ENCODE data around the gene GFPT2. TPM values are rescaled to one million over a fixed set of nuclear protein-coding genes. Genes with fewer than 3 reads are reported as not detected.

The GFPT2 gene
- total and polyA plus RNA-seq, 9 donors, result 18.5 to 135 (median 41.5) TPM

- Histone ChIP-seq H3K9me3 (no peaks in the 10 kb centered on the region), H3K27me3 (no peaks in the 10 kb centered on the region), H3K27ac (no peak overlapping the region), H3K36me3 (no peaks in the 10 kb centered on the region), H3K4me1 (ENCODE audit: insufficient read depth) (no peaks in the 10 kb centered on the region), H3K4me3 (peak overlapping the region; percentile 62)
- no peak for DNase-seq
- WGBS, 3 donors, result 8 to 14% (median 8%) methylated on average over 13 of the region's 13 CpGs
- no peak for TF ChIP-seq EP300 (IDR thresholded peaks at IDR 0.05)
- TF ChIP-seq, protein P1, sequence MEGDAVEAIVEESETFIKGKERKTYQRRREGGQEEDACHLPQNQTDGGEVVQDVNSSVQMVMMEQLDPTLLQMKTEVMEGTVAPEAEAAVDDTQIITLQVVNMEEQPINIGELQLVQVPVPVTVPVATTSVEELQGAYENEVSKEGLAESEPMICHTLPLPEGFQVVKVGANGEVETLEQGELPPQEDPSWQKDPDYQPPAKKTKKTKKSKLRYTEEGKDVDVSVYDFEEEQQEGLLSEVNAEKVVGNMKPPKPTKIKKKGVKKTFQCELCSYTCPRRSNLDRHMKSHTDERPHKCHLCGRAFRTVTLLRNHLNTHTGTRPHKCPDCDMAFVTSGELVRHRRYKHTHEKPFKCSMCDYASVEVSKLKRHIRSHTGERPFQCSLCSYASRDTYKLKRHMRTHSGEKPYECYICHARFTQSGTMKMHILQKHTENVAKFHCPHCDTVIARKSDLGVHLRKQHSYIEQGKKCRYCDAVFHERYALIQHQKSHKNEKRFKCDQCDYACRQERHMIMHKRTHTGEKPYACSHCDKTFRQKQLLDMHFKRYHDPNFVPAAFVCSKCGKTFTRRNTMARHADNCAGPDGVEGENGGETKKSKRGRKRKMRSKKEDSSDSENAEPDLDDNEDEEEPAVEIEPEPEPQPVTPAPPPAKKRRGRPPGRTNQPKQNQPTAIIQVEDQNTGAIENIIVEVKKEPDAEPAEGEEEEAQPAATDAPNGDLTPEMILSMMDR (IDR thresholded peaks at IDR 0.05), result no peak
- TF ChIP-seq POLR2A (IDR thresholded peaks at IDR 0.05), result no peak
- intact Hi-C loops (cut with DNase I), result loop anchor here in 3 of 4 donors (5.0 to 10.0 kb wide), 4 partner anchors 37 to 182 kb away; partner anchors contain the start of gene GFPT2 (in 1 of the 3)
Observed at GRCh38 chr5:180290568-180291233, 62.4 kb downstream of the GFPT2 start.

DNA sequence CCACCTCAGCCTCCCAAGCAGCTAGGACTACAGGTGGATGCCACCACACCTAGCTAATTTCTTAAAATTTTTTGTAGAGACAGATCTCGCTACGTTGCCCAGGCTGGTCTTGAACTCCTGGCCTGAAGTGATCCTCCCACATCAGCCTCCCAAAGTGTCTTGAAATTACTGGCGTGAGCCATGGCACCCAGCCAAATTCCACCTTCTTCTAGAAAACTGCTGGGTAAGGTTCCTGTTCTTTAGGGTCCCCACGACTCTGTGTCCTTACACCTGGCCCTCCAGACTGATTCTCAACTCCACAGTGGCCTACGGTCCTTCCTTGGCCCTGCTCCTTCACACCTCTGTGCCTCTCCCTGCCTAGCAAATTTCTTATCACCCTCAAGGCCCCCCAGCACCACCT lies 63.2 kb downstream of the GFPT2 start:
- TF ChIP-seq, protein P1 (IDR thresholded peaks at IDR 0.05), result no peak
- no peak for TF ChIP-seq EP300 (IDR thresholded peaks at IDR 0.05)
- TF ChIP-seq POLR2A (IDR thresholded peaks at IDR 0.05), result no peak
- Histone ChIP-seq H3K4me3 (no peak overlapping the region), H3K36me3 (no peaks in the 10 kb centered on the region), H3K27me3 (no peaks in the 10 kb centered on the region), H3K27ac (no peak overlapping the region), H3K9me3 (no peaks in the 10 kb centered on the region), H3K4me1 (ENCODE audit: insufficient read depth) (no peaks in the 10 kb centered on the region)
- WGBS, 3 donors, result 82 to 88% (median 83%) methylated on average over 5 of the region's 5 CpGs
- intact Hi-C loops (cut with DNase I), result loop anchor here in 3 of 4 donors (5.0 to 10.0 kb wide), 4 partner anchors 37 to 182 kb away; partner anchors contain the start of gene GFPT2 (in 1 of the 3)
- no peak for DNase-seq

DNA sequence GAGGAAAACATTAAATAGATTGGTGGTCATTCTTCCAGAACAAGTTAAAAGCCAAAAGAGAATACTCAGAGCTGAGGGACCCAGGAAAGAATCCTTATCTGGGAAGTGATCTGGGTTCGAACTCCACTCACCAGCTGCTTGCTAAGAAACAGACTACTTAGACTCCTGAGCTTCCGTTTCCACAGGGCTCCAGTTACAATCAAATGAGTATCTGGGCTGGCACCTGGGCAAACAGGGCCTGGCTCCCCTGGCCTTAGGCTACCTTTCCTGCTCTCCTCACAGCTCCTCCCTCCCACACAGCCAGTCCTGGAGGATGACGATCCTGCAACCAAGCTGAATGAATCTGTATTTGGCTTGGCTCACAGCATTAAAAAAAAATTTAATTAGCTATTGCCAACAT lies 63.7 kb downstream of the GFPT2 start:
- no peaks in the 10 kb centered on the region for H3K27me3 ChIP-seq
- no peak for TF ChIP-seq EP300 (IDR thresholded peaks at IDR 0.05)
- H3K27ac ChIP-seq, result no peak overlapping the region
- no peaks in the 10 kb centered on the region for H3K36me3 ChIP-seq
- intact Hi-C loops (cut with DNase I), result no loop called here
- H3K4me1 ChIP-seq (ENCODE audit: insufficient read depth), result no peaks in the 10 kb centered on the region
- no peaks in the 10 kb centered on the region for H3K9me3 ChIP-seq
- WGBS, 3 donors, result 67 to 73% (median 72%) methylated on average over 3 of the region's 3 CpGs
- H3K4me3 ChIP-seq, result no peak overlapping the region
- DNase-seq, result no peak

GRCh38 chr5:180287868-180288267 lies 65.3 kb downstream of the GFPT2 start:
- TF ChIP-seq POLR2A (IDR thresholded peaks at IDR 0.05) (no peak), EP300 (IDR thresholded peaks at IDR 0.05) (no peak)
- TF ChIP-seq, protein P1 (IDR thresholded peaks at IDR 0.05), result no peak
- WGBS, 3 donors, result 73 to 80% (median 76%) methylated on average over 7 of the region's 7 CpGs
- Histone ChIP-seq H3K9me3 (no peaks in the 10 kb centered on the region), H3K27me3 (no peaks in the 10 kb centered on the region), H3K4me1 (ENCODE audit: insufficient read depth) (no peaks in the 10 kb centered on the region), H3K27ac (no peak overlapping the region), H3K36me3 (no peaks in the 10 kb centered on the region), H3K4me3 (no peak overlapping the region)
- intact Hi-C loops (cut with DNase I), result no loop called here
- no peak for DNase-seq

- DNase-seq, result no peak
- 86 to 97% (median 92%) methylated on average over 2 of the region's 2 CpGs for WGBS, 3 donors
- Histone ChIP-seq H3K4me3 (no peak overlapping the region), H3K27ac (no peak overlapping the region), H3K9me3 (no peaks in the 10 kb centered on the region), H3K36me3 (no peaks in the 10 kb centered on the region), H3K27me3 (no peaks in the 10 kb centered on the region), H3K4me1 (ENCODE audit: insufficient read depth) (no peaks in the 10 kb centered on the region)
- intact Hi-C loops (cut with DNase I), result no loop called here
- TF ChIP-seq, protein P1 (IDR thresholded peaks at IDR 0.05), result no peak
- TF ChIP-seq EP300 (IDR thresholded peaks at IDR 0.05) (no peak), POLR2A (IDR thresholded peaks at IDR 0.05) (no peak)
Observed at GRCh38 chr5:180287404-180287803, 65.7 kb downstream of the GFPT2 start.
